AG20443 (cell line): ENCODE data around the gene TEX2.

Source experiments
- DNase-seq: peaks from one replicate; pipeline ENCODE4 v3.0.0; 2012; ENCODE audit warnings: low spot score, mixed read lengths

The TEX2 gene

DNA sequence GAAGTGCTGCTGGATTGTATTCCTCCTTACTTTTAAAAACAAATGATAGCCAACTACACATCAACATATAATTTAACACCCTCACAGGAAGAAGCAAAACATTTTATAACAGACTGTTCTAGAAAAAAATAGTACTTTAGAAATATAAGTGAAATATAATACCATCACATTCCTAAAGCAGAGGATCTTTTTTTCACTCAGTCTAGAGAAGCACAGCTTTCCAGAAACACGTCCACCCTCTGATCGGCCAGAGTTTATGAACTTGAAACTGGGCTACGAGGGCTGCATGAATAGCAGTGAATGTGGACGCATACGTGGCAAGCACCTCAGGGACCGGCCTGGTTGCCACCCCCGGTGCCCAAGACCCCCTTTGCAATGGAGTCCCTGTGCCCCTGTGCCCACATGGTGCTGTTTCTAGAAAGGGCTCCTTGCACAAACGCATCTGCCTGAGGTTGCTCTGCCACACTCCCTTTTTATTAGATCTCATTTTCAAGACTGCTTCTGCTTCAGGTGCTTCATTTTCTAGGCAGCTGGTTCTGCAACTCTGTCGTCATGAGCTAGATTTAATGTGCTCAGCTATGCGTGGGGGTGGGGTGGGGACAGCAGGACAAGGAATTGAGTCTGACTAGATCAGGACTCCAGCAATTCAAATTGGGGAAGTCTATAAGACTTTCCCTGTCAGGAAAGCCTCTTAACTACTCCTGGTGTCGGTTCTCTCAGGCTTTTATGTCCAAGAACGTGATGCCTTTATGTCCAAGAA, 104.0 kb downstream of the TEX2 start:
- DNase-seq, result no peak

DNA sequence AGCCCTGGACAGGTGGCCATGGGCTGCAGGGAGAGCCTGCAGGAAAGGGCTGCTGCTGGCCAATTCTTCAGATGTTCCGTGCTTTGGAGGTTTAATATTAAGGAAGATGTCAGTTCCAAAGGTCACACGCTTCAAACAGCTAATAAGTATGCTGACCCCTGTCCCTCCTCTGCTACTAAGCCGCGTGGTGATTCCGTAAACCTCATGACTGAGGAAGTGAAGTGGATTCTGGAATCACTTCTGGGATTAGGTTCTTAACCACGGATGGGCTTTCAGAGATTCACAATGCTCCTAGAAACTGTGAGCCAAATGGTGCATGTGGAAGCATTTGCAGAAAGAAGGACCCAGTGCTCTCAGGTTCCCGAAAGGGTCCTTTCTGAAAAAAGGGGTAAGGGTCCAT, 104.7 kb downstream of the TEX2 start:
- no peak for DNase-seq

DNA sequence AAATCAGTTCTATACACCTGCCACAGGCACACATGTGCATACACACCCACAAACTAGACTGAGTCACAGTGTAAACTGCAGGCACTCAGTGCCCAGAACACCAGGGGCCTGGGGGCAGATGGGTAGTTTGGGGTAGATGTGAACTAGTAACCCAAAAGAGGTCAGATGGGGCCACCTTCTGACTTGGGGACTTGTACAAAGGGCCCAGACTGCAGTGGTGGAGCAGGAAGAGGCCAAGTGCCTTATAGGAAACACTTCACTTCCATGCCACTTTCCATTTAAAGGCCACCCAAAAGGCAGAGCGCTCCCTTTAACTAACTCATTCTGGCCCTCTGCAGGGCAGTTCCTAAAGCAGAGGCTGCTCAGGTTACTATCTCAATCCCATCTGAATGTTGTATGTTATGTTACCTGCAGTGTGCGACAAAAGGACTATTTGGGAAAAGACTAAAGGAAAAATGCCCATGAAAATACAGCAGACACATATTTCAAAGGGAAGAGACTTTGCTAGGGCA, 105.3 kb downstream of the TEX2 start:
- no peak for DNase-seq

DNA sequence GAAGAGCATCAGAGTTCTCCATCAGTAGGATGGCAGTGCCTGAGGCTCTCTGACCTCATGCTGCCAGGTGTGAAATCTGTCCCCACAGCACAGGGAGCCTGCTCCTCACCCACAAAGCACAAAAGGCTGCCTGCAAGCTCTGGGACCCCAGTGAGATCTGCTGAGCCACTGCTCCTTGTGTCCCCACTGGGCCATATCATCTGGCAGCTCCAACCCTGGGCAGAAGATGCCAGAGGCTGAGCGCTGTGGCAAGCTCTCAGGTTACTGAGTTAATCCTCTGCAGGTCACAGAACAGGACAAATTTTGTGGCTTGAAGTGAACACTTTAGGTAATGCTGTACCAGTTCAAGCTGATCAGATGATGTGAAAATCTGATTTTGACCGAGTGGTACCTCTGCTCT, 106.4 kb downstream of the TEX2 start:
- DNase-seq, result no peak

DNA sequence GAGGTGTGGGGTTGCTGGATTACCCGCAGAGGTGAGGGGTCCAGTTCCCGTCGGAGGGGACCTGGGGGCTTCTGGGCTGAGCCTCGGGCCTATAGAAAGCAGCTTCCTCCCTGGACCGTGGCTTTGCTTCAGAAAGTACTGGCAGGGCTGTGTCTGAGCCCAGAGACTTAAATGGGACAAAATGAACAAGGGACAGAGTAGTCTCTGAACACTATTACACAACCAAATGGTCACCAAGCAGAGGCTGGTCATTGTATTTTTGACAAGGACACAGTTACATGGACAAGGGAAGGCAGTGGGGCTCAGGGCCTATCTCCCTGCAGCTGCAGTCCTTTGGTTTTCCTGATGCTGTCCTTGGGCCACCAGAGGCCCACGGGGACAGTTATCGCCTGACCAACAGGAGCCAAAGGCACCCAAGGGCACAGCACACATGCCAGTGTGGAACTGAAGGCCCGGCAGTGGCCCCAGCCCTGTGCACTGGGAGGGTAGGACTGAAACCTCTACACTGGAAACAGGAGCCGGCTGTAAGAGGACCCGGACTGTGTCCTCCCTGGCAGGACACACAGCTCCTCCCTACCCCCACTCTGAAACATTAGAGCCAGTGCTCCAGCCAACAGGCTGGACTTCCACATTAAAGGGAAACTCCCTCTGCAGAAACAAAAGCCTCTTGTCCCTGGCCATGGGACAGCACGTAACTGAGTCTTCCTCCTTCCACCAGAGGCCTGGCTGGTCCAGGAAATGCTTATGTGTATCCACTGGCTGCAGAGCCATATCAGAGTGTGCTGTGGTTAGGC, 107.1 kb downstream of the TEX2 start:
- DNase-seq, result peak; percentile 51

DNA sequence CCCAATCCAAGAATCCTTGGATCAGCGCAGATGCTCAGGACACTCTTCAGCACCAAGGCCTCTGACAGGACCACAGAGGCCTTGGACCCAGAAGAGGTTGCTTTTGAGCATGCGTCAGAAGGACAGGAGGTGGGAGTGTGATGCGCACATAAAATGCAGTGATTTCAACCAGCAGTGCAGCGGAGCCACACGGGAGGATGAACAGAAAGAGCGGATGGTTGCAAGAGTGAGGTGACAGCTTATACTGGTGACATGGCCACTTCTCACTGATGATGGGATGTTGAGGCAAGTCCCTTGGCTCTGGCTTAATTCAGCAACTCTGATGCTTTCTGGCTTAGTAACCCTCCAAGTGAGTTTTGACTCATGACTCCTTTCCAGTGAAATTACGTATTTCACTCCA, 107.9 kb downstream of the TEX2 start:
- no peak for DNase-seq

DNA sequence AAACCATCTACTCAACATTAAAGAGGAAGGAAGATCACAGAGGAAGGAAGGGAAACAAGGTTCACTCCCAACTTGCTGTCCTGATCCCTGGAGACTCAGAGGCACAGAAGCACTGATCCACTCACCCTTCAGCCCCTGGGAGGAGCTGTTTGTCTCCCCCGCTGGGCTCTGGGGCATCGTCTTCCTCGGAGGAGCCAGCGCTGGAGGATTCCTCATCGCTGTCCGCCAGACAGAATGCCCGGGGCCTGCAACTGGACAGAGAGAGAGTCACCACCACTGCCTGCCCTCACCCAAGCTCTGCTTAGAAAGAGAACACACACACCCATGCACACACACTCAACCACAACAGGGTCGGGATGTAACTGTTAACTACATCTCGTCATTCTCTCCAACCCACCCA, 108.3 kb downstream of the TEX2 start:
- no peak for DNase-seq

DNA sequence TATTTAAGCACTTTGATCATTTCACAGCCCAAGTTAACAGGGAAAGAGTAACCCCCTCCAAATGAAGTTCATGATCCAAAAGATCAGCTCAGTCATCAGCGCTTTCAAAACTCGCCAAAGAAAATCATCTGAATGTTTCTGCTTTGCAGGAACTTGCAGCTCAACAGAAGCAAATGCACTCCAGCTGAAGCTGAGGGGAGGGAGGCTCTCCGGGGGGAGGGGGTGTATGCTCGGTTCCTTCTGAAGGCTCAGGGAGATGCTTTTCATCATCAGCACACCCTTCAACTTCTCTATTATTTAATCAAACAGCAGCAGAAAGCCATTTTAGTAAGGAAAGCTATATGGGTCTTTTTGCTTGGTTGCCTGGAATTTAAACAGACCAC, 108.8 kb downstream of the TEX2 start:
- DNase-seq, result no peak

DNA sequence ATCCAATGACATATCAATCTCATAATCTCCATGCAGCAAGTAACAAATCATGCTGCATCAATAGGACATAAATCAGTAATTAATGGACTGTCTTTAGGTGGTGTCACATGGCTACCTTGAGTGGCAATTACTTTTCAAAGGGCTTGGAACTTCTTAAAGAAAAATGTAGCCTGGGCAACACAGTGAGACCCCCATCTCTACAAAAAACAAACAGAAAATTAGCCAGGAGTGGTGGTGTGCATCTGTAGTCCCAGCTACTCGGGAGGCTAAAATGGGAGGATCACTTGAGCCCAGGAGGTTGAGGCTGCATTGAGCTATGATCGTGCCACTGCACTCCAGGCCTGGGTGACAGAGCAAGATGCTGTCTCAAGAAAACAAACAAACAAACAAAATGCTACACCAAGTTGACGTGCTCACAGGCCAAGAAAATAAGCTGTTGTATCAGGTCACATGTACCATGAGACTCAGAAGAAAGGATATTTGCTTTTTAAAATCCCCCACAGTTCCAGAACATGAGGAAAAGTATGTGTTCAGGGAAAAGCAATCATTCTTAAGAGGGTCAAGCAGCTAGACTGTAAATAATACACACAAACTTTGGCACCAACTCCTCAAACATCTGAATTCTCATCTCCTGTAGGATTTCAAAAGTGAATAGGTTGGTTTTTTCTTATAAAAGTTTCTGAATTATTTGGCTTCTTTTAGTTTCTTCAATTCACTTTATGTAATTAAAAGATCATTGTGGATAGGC, 109.3 kb downstream of the TEX2 start:
- no peak for DNase-seq

DNA sequence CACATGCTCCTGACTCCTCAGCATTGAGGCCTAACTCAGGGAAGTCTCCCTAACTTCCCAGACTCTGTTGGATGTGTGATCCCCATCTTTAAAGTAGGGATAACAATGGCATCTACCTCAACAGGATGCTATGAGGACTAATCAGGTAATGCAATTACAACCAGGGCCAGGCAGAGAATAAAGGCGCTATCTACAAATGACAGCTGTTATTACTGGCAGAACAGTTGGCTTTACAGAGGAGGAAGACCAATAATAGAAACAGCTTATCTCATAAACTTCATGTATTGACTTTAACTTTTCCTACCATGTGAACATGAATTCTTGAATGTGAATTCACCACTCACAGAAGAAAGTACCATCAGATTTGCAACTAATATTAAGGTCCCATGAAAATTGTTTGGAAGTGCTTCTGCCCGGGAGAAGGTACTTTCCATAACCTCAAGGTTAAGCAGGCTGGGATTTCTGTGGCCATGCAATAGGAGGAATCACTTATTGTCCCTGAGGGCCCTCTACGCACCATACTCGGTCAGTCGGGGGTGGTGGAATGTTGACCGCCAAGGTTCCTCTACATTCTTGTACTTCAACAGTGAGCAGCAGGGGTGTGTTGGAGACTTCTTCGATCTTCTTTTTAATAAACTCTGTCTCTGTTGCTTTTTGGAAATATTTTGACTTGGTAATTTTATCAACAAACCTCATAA, 110.5 kb downstream of the TEX2 start:
- DNase-seq, result no peak

DNA sequence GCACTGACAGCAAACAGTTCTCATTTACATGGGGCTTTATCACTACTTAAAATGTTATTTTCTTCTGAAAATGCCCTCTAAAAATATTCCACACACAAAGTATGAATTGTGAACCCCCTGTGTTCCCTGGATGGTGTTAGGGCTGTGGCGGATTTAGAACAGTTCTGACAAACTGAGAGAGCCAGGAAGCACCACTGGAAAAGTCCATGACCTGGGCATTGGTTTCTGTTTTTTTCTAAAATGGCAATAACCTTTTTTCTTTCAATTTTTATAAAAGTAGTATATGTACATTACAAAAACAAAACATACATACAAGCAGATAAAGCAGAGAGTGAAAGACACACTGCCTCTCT, 112.1 kb downstream of the TEX2 start:
- no peak for DNase-seq

DNA sequence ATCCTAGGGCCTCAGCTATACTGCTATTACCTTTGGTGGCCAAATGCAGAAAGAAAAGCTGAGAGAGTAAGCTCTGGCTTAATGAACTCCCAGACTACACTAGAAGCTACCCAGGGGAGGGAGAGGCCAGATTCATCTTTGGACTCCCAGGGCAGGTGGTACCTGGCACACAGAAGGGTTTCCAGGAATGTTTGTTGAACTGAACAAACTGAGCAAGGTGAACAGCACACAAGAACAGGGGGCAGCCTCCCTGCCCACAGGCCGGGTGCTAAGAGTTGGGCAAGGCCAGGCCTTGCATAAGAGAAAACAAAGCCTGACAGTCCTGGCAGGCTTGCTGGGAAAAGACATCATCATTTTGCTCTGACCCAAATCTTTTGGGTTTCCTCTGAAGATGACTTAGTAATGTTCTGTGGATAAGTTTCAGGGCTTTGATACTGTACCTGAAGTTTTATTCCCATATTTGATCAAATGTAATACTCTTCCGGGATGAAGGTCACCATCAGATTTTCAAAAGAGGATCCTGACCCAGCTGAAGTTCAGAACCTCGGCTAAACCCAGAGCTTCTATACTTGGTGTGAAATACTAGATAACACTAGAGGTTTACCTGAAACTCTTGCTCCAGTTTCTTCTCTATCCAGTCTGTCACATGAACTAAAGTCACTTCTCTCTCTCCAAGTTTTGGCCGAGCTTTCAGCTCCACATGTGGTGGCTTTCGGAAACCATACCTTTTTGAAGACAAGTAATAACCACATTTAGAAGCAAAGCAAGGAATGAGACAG, 112.6 kb downstream of the TEX2 start:
- DNase-seq, result peak; percentile 71

DNA sequence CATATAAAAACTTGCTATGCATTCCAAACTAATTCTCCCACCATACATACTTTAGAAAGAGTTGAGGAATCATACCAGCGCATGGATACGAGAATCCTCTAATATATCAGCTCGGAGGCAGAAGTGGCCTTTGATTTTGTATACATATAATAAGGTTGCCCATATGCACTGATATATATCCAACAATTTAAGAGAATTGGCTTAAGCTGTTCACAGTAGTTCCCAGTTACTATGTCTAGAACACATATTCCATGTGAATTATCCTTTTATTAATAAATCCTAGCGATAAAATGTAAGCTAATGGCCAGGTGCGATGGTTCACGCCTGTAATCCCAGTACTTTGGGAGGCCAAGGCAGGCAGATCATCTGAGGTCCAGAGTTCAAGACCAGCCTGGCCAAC, 113.9 kb downstream of the TEX2 start:
- no peak for DNase-seq

DNA sequence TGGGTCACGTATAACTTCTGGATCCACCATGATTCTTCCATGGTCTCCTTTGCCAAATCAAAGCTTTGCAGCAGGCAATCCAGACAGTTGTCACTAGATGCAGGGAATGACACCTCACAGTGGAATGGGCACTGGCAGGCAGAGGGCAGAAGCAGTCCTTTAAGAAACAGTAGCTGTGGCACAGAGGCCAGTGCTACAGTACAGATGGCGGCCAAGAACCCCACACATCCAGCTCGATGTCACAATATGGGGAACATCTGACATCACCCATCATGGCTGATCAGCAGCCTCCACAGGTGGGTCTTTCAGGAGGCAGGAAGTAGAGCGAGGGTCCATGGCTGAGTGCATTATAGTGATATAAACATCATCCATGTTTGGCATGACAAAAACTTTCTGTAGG, 114.4 kb downstream of the TEX2 start:
- DNase-seq, result no peak

DNA sequence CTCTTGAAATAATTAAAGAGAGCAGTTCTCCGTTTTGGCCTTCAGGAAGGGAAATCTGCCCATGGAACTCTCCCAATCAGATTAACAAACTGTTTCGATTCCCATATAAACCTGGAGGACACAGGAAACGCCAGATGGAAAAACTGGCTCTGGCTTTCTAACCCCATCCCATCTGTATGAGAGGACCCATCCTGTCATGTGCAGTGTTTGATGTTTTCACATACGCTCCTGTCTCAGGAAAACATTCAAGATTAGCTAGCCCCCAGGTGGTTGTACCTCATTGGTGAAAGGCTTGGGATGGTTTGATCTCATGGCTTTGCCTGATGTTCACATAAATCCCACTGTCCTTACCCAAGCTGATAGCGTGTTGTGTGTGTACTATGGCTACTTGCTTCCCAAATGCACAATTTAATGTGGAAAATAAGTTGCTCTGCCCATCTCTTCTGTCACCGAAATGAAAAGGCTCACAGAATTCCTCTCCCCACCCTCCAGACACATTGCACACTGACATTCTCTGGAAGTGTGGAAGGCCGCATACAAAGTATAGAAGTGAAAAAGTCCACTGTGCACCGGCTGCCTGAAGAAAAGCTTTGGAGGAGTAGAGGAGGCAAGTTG, 114.9 kb downstream of the TEX2 start:
- DNase-seq, result no peak

DNA sequence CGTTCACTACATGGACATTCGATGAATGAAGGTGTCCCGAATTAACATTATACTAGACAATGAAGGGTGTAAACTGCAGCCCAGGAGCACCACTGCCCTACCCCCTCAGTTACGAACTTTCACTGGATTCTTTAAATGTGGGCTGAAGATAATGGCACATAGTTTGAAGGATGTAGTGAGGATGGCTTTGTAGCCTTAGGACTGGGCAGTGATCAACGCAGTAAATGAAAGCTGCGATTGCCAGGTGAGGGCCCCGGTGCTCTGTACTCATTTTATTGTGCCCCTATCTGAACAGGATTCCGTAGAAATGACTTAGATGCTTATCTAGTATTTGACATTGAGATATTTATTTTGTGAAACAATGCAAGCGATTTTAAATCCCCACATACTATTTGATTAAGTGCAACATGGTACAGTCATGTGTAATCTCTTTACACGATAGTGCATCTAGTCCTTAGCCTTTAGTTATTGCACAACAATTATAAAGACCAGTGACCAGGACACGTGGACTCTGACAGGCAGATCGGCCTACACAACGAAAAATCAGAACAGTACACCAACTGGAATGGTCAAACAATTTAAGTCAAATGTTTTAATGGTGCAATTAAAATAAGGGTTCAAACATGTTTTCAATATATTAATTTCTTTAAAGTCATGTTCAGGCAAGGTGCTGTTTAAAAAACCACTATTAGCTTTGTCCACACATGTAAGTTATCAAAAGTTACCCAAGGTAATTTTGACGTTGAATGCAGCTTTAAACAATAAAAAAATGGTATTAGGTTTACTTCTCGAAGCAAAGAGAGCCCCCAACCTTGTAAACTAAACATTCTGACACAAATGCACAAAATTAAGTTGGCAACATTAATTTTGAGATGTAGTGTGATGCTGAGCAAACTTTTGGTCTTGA, 115.7 kb downstream of the TEX2 start:
- no peak for DNase-seq

DNA sequence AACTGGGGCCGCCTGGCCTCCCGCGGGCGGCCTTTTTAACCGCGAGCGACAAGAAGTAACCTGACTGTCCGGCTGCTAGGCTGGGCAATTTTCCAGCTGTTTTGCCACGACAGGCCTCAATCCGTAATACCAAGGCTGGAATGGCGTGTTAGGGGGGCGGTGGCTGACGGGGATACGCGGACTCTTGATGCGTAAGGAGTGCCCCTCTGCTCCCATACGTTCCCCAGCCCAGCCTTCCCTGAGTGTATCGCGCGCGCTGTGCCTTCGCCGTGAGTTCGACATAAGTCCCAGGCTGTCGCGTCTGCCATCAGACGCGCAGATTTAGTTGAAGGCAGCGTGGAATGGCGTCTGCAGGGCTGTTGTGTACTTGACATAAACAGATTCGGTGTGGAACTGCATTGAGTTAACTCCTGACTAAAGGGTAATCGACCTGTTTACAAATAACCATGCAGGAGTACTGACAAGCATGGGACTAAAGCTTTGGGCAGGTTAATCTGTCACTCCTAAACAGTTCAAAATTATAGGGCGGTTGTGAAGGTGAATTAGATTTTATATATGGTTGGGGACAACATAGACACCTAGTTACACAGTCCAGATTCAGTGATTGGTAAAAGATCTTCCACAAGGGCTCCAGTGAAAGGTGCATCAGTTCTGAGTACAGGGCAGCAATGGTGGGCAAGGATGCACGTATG, 116.5 kb downstream of the TEX2 start:
- DNase-seq, result peak; percentile 58

DNA sequence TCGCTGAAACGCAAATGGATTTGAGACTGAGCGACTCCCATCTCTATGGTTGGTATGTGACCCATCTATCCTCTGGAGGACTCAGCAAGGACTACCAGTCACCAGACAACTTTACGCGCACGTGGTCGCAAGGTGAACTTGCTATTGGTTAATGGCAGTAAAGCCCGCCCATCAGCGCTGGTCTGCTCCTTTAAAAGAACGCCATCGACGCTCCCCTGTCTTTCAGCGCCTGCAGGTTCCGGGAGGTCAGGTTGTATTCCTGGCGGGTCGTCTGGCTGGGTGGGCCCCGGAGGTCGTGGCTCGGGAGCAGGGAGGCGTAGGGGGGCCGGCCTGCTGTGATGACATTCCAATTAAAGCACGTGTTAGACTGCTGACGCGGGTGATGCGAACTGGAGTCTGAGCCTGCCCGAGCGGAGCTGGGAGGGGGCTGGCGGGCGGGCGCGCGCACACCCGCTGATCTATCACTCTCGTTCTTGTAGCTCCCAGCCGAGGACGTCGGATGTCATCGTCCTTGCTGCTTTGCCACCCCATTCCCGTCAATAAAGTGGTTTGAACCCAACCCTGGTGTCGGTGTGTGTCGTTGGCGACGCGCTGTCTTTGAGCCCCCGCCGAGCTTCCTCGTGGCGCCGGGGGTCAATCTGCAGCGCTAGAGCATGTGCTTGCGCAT, 117.2 kb downstream of the TEX2 start:
- peak; percentile 95 for DNase-seq

DNA sequence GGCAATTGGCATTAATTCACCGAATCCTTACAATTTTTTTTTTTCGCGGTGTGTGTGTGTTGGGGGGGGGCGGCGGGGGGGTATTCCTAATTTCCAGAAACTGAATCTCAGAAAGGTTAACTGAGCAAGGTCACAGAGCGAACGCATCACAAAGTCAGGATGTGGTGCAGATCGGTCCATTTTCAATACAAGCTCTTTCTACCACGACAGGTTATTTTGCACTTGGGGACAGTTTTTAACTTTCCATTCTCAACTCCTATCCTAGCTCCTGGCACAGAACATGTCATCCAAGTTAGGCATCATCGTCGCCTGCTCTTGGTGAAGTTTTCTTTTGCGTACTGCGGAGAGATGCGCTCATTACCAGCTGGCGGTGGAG, 117.7 kb downstream of the TEX2 start:
- DNase-seq, result no peak
